Ecto neural progenitor cell (in vitro differentiated cells): ENCODE data around the gene TTLL12.

Source experiments
- DNase-seq: peaks from one replicate; pipeline ENCODE4 v3.0.0-alpha.2; 2018; ENCODE audit warnings: low spot score

The TTLL12 gene

DNA sequence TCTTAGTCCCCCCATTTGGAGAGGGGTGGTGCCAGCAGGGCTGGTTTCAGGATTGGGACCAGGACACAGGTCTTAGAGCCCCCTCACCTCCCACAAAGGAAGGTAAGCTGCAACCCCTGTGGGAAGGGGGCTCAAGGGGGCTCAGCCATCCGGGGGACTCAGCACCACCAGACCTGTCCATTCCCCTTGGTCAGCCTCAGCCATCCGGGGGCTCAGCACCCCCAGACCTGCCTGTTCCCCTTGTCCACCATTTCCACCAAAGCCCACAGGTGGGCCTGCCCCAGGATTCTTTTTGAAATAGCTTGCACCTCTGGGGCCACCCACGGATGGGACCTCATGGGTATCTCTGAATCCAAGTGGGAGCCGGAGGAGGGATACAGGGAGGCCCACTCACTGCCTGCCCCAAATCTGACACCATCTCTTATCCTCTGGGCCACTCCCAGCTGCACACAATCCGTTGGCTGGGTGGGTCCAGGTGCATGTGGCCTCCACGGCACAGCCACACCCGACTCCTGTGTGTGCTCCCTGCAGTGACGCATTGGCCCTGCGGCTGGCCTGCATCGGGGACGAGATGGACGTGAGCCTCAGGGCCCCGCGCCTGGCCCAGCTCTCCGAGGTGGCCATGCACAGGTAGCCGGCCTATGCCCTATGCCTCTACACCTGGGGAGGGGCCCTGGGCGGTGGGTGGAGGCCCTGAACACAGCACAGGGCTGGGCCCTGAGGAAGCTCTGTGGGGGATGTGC is 59.6 kb downstream of the TTLL12 start:
- no peak for DNase-seq

DNA sequence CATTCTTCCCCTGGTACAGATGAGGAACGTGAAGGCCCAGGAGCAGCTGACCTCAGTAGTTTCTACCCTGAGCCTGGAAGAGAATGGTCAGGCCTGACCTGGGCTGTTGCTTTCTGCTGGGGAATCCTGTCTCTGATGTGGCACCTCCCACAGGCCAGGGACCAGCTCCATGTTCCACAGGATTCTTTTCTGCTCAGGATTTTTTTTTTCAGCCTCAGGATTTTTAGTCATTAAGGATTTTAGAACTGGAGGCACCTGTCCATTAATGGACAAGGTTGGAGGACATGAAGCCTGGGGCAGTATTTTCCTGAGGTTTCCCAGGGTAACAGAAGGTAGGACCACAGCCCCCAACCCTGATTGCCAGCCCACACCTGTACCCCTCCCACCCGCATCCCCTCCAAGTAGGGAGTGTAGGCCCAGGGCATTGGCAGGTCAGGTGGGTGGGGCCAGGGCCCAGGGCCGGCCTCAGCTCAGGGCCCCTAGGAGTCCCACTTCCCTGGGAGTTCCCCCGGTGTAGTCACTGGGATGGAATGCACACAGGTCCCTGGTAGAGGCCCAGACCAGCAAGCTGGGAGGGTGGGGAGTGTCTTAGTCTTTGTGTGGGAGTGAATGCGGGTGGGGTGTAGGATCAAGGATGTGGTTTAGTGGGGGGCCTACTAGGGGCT is 60.3 kb downstream of the TTLL12 start:
- DNase-seq = no peak

DNA sequence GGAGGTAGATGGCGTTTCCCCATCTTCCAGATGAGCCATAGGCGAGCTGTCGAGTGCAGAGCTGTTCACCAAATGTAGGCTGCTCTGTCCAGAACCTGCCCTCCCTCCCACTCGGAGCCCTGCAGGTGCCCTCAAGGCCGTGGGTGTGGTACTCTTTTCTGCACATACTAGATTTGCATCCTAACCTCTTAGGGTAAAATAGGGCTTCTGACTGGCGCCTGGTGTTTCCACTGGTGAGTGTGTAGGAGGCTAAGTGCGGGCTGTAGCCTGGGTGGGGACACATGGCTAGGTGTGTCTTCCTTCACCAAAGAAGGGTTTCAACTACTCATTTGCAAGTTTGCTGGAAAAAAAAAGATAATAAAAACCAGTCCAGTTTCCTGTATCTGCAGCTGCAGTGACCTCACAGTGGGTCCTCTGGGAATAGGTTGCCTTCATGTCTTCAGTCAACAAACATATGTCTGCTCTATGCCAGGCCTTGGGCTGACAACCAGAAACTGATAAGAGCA is 67.9 kb downstream of the TTLL12 start:
- DNase-seq = no peak

DNA sequence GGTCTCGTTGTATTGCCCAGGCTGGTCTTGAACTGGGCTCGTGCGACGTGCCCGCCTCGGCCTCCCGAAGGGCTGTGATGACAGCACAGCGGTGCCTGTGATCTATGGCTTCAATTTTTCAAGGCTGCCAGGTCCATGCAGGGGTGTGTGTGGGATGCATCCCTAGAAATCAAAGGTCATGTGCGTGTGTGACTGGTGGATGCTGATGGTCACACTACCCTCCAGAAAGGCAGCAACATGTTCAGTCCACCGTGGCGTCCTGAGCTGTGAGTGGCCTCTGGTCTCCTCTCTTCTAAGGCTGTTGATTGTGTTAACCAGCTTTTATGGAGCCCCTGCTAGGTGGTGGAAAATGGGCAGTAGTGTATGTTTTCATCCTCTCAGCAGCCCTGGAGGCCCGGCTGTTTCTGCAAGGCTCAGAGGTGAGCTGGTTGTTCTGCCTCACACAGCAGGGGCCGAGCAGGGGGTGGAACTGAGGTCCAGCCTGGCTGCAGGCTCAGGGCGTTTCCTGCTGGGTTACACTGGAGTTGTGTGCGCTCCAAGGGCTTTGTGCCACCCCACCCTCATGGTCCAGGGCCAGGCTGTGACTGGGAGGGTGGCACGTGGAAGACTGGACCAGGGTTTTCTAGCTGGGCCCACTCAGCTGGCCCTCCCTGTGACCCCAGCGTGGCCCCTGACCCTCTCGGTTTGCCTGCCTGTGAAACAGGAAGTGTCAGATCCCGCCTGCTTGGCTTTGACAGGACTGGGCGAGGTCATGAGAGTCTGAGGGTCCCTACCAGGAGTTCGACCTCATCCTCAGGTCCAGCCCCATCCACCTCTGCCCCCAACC is 68.7 kb downstream of the TTLL12 start:
- no peak for DNase-seq

DNA sequence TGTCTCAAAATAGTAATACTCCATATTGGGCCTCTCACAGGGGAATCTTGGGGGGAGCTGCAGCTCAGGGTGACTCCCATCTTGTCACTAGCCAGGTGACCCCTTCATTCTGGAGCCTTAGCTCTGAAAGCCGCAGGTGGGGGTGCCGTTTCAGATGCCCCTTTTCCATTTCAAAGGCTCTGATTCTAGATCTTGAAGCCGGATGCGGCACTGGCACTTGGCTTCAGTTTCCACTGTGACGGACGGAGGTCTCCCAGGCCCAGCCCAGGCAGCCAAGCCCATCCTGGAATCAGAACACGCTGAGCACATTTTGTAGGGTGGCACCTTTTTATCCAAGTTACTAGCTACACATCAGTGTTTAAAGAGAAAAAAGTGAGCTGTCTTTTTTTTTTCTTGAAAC is 70.0 kb downstream of the TTLL12 start:
- no peak for DNase-seq
